T-cell (primary cell): ENCODE results near the gene TMEM109. TPM values are rescaled to one million over a fixed set of nuclear protein-coding genes. Genes with fewer than 3 reads are reported as not detected.

Experiments
- ATAC-seq, 4 experiments: fragments of 200-7000 bp in 3 of 4; fragments of 150-1000 bp in 1 of 4; cut with Tn5 transposase; replicated peaks in 1 of 4; 1 replicate in 3 of 4; 2 replicates in 1 of 4; pipeline ENCODE4 v1.10.0; 2021; ENCODE audit warnings: moderate library complexity in 3 of 4, mild to moderate bottlenecking in 2 of 4, moderate number of reproducible peaks in 1 of 4
- CTCF ChIA-PET, 2 donors: fragments of 300-600 bp; sonication (Branson Sonifier 250); formaldehyde crosslinking; loops; one replicate each; lab custom pipeline; 2022; ENCODE audit warnings: antibody characterized with exemption in 2 of 2; lab: Charles Lee
- POLR2A ChIA-PET, 2 donors: fragments of 300-600 bp; sonication (Branson Sonifier 250); formaldehyde crosslinking; loops; one replicate each; lab custom pipeline; 2022; ENCODE audit warnings: antibody characterized with exemption in 2 of 2; lab: Charles Lee
- DNase-seq, 35 experiments: peaks; one replicate each; pipeline versions ENCODE4 v3.0.0 to v3.0.0-alpha.2; 2013 to 2023
- H3K27ac ChIP-seq: one replicate; pipeline ENCODE4 v1.5.1; 2013; ENCODE audit warnings: low read length
- H3K27me3 ChIP-seq, 2 experiments: replicated peaks in 1 of 2; 1 replicate in 1 of 2; 2 replicates in 1 of 2; pipeline versions ENCODE4 v1.6.1 to v1.7.0; 2013; ENCODE audit warnings: low read length in 1 of 2, mixed read lengths in 1 of 2; ENCODE audit not compliant: control insufficient read depth in 2 of 2, insufficient read depth in 2 of 2; ENCODE audit errors: extremely low read depth in 1 of 2
- H3K36me3 ChIP-seq, 2 donors: 1 replicate in 1 of 2; 2 replicates in 1 of 2; pipeline versions ENCODE4 v1.6.1 to v1.7.0; 2013; ENCODE audit warnings: low read length in 1 of 2; ENCODE audit not compliant: control insufficient read depth in 2 of 2, insufficient read depth in 1 of 2; ENCODE audit errors: extremely low read depth in 1 of 2
- H3K4me1 ChIP-seq, 2 experiments: 1 replicate in 1 of 2; 2 replicates in 1 of 2; pipeline versions ENCODE4 v1.6.1 to v1.7.0; 2013; ENCODE audit warnings: low read length in 2 of 2, mixed read lengths in 1 of 2; ENCODE audit not compliant: insufficient read depth in 2 of 2, control insufficient read depth in 1 of 2; ENCODE audit errors: extremely low read depth in 1 of 2
- H3K4me3 ChIP-seq, 2 donors: 1 replicate in 1 of 2; 2 replicates in 1 of 2; pipeline versions ENCODE4 v1.5.1 to v1.7.0; 2013; ENCODE audit warnings: mild to moderate bottlenecking in 2 of 2, low read length in 1 of 2, moderate library complexity in 1 of 2; ENCODE audit not compliant: control insufficient read depth in 1 of 2; ENCODE audit errors: extremely low read depth in 1 of 2
- H3K9me3 ChIP-seq: 2 replicates; pipeline ENCODE4 v1.7.0; 2013
- H3K27ac Mint-ChIP-seq, 2 donors: one replicate each; pipeline ENCODE4 v1.8.0; 2020 to 2021; ENCODE audit warnings: mild to moderate bottlenecking in 2 of 2, mixed read lengths in 2 of 2
- H3K27me3 Mint-ChIP-seq, 2 donors: one replicate each; pipeline ENCODE4 v1.8.0; 2021 to 2022; ENCODE audit warnings: mixed read lengths in 2 of 2
- H3K36me3 Mint-ChIP-seq: one replicate; pipeline ENCODE4 v1.8.0; 2021; ENCODE audit warnings: mixed read lengths
- H3K4me1 Mint-ChIP-seq, 3 donors: one replicate each; pipeline ENCODE4 v1.8.0; 2020 to 2022; ENCODE audit warnings: mixed read lengths in 3 of 3, mild to moderate bottlenecking in 1 of 3
- H3K4me3 Mint-ChIP-seq, 3 donors: one replicate each; pipeline ENCODE4 v1.8.0; 2020 to 2022; ENCODE audit warnings: mild to moderate bottlenecking in 3 of 3, mixed read lengths in 3 of 3, moderate library complexity in 3 of 3
- H3K9me3 Mint-ChIP-seq, 3 donors: one replicate each; pipeline ENCODE4 v1.8.0; 2020 to 2022; ENCODE audit warnings: mixed read lengths in 3 of 3
- WGBS: methylation state at CpG from one replicate; pipeline ENCODE4 v1.1.5; 2013; ENCODE audit warnings: missing lambda C conversion rate; ENCODE audit not compliant: insufficient coverage; 5-methylcytosine and 5-hydroxymethylcytosine counted together
- total RNA-seq, 35 experiments: library from RNA in 6 of 35; stranded (reverse) in 6 of 35; fragments of 120-200 nt in 1 of 35; gene quantifications; one replicate each; pipeline versions ENCODE4 v1.2.1 to v1.2.4 and lab custom pipeline; 2013 to 2026

Gene TMEM109
- total RNA-seq, 5 donors from 2014 or later (not counting 1 experiment from before 2014, with no cell fraction given): 55.6 to 82.1 (median 71.8) TPM

GRCh38 chr11:60934790-60935605, 21.0 kb downstream of the TMEM109 start:
- Histone ChIP-seq H3K27me3 (peaks cover 0 to 34% of the 10 kb centered on the region in 2 experiments), H3K9me3 (no peaks in the 10 kb centered on the region), H3K36me3 (no peaks in the 10 kb centered on the region), H3K27ac (no peak overlapping the region), H3K4me1 (no peaks in the 10 kb centered on the region), H3K4me3 (no peak overlapping the region)
- Mint-ChIP-seq H3K4me3 (no peak overlapping the region), H3K27me3 (peaks cover under 1 to 9% of the 10 kb centered on the region in 2 donors), H3K36me3 (no peaks in the 10 kb centered on the region), H3K4me1 (peaks cover 0 to 1% (median 0%) of the 10 kb centered on the region in 3 donors), H3K9me3 (no peaks in the 10 kb centered on the region), H3K27ac (no peak overlapping the region)
- CTCF ChIA-PET: no interaction called here
- DNase-seq (no peak), ATAC-seq (no peak)
- POLR2A ChIA-PET: interaction anchor here in 1 of 2 donors (0.6 kb wide), 1 partner anchor 386 kb away, joined by 3 read pairs; no protein-coding TSS in a partner anchor
- 85% methylated on average over 10 of the region's 21 CpGs for WGBS

- Histone ChIP-seq H3K4me1 (no peaks in the 10 kb centered on the region), H3K36me3 (no peaks in the 10 kb centered on the region), H3K4me3 (no peak overlapping the region), H3K27ac (no peak overlapping the region), H3K9me3 (no peaks in the 10 kb centered on the region), H3K27me3 (peaks cover 0 to 31% of the 10 kb centered on the region in 2 experiments)
- Mint-ChIP-seq H3K9me3 (no peaks in the 10 kb centered on the region), H3K36me3 (no peaks in the 10 kb centered on the region), H3K4me1 (peaks cover 0 to 3% (median 0%) of the 10 kb centered on the region in 3 donors), H3K4me3 (no peak overlapping the region), H3K27ac (no peak overlapping the region), H3K27me3 (peaks cover 0 to 8% of the 10 kb centered on the region in 2 donors)
- DNase-seq: no peak
- ChIA-PET POLR2A (interaction anchor here in 1 of 2 donors (0.6 kb wide), 1 partner anchor 385 kb away, joined by 3 read pairs; no protein-coding TSS in a partner anchor), CTCF (interaction anchor here in 1 of 2 donors (0.6 kb wide), 1 partner anchor 18 kb away, joined by 7 read pairs; no protein-coding TSS in a partner anchor)
- no peak for ATAC-seq
- WGBS: 63% methylated on average over 6 of the region's 27 CpGs
Measured at GRCh38 chr11:60935676-60936442, 21.9 kb downstream of the TMEM109 start.

GRCh38 chr11:60936467-60937143, 22.6 kb downstream of the TMEM109 start:
- no peak for ATAC-seq
- no peak overlapping the region for H3K27ac ChIP-seq
- WGBS: 89% methylated on average over 13 of the region's 18 CpGs

GRCh38 chr11:60937144-60937527, 23.2 kb downstream of the TMEM109 start:
- Histone ChIP-seq H3K36me3 (peaks cover 0 to 2% of the 10 kb centered on the region in 2 donors), H3K4me1 (peaks cover 0 to 3% of the 10 kb centered on the region in 2 experiments), H3K9me3 (no peaks in the 10 kb centered on the region), H3K27me3 (peaks cover 0 to 30% of the 10 kb centered on the region in 2 experiments), H3K4me3 (no peak overlapping the region), H3K27ac (no peak overlapping the region)
- Mint-ChIP-seq H3K27me3 (peaks cover 0 to 8% of the 10 kb centered on the region in 2 donors), H3K36me3 (peaks cover 5% of the 10 kb centered on the region), H3K27ac (no peak overlapping the region), H3K9me3 (no peaks in the 10 kb centered on the region), H3K4me1 (peaks cover 0 to 3% (median 0%) of the 10 kb centered on the region in 3 donors), H3K4me3 (no peak overlapping the region)
- ChIA-PET POLR2A (no interaction called here), CTCF (no interaction called here)
- WGBS: 83% methylated on average over 10 of the region's 12 CpGs
- no peak for ATAC-seq
- DNase-seq: no peak

More at GRCh38 chr11:60936467-60937143, 22.6 kb downstream of the TMEM109 start:
- POLR2A ChIA-PET: no interaction called here
- CTCF ChIA-PET: interaction anchor here in 1 of 2 donors (0.6 kb wide), 1 partner anchor 17 kb away, joined by 7 read pairs; no protein-coding TSS in a partner anchor
- Histone ChIP-seq H3K9me3 (no peaks in the 10 kb centered on the region), H3K27me3 (peaks cover 0 to 30% of the 10 kb centered on the region in 2 experiments), H3K36me3 (peaks cover 0 to 2% of the 10 kb centered on the region in 2 donors), H3K4me1 (peaks cover 0 to under 1% of the 10 kb centered on the region in 2 experiments), H3K4me3 (no peak overlapping the region)
- peaks cover 0 to 3% (median 0%) of the 10 kb centered on the region in 3 donors for H3K4me1 Mint-ChIP-seq
- no peaks in the 10 kb centered on the region for H3K9me3 Mint-ChIP-seq
- no peak for DNase-seq
- H3K27me3 Mint-ChIP-seq: peaks cover 0 to 8% of the 10 kb centered on the region in 2 donors
- H3K27ac Mint-ChIP-seq: no peak overlapping the region
- H3K4me3 Mint-ChIP-seq: no peak overlapping the region
- peaks cover 5% of the 10 kb centered on the region for H3K36me3 Mint-ChIP-seq

- Histone ChIP-seq H3K4me1 (peaks cover 0 to 3% of the 10 kb centered on the region in 2 experiments), H3K36me3 (peaks cover 0 to 2% of the 10 kb centered on the region in 2 donors), H3K4me3 (no peak overlapping the region), H3K27ac (no peak overlapping the region), H3K27me3 (peaks cover 0 to 30% of the 10 kb centered on the region in 2 experiments), H3K9me3 (no peaks in the 10 kb centered on the region)
- ChIA-PET CTCF (no interaction called here), POLR2A (no interaction called here)
- ATAC-seq (no peak), DNase-seq (no peak)
- Mint-ChIP-seq H3K9me3 (no peaks in the 10 kb centered on the region), H3K4me3 (no peak overlapping the region), H3K27ac (no peak overlapping the region), H3K27me3 (peaks cover 0 to 8% of the 10 kb centered on the region in 2 donors), H3K36me3 (peaks cover 5% of the 10 kb centered on the region), H3K4me1 (peaks cover 0 to 3% (median 0%) of the 10 kb centered on the region in 3 donors)
- WGBS: 90% methylated on average over 8 of the region's 8 CpGs
Measured at GRCh38 chr11:60937811-60938210, 23.9 kb downstream of the TMEM109 start.
